A673 (cell line): ENCODE data around the gene WNT5A.

Experiments
- EZH2 ChIP-seq: fragments of 200-600 bp; sonication (generic); IDR thresholded peaks from 2 replicates; pipeline ENCODE4 v1.6.1; 2017; ENCODE audit warnings: borderline replicate concordance, low read depth, mild to moderate bottlenecking, mixed read lengths, antibody characterized with exemption, low read length; ENCODE audit not compliant: poor library complexity, severe bottlenecking
- TF ChIP-seq, protein P1 (sequence below): fragments of 300-800, 200-600 bp; sonication (generic); conservative IDR thresholded peaks from 2 replicates; pipeline ENCODE4 v1.5.1; 2017; ENCODE audit warnings: low read depth, mild to moderate bottlenecking, antibody characterized with exemption, low read length, moderate library complexity, mixed read lengths

DNA sequence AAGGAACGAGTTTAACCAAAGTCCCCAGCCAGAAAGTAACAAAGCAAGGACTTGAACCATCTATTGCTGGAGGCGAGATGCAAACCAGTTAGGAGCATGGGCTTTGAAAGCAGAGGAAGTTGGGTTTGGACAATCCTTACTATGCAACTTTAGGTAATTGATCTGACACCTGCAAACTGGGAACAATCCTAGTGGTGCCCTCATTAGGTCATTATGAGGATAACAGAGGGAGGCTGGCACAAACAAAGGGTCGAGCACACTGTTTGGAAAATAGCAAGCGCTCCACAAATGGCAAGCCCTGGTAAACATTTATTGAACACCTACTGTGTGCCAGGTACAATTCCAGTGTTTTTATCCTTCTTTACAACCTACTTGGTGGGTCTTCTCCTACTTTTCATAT lies 45.6 kb downstream of the WNT5A start:
- TF ChIP-seq, protein P1, sequence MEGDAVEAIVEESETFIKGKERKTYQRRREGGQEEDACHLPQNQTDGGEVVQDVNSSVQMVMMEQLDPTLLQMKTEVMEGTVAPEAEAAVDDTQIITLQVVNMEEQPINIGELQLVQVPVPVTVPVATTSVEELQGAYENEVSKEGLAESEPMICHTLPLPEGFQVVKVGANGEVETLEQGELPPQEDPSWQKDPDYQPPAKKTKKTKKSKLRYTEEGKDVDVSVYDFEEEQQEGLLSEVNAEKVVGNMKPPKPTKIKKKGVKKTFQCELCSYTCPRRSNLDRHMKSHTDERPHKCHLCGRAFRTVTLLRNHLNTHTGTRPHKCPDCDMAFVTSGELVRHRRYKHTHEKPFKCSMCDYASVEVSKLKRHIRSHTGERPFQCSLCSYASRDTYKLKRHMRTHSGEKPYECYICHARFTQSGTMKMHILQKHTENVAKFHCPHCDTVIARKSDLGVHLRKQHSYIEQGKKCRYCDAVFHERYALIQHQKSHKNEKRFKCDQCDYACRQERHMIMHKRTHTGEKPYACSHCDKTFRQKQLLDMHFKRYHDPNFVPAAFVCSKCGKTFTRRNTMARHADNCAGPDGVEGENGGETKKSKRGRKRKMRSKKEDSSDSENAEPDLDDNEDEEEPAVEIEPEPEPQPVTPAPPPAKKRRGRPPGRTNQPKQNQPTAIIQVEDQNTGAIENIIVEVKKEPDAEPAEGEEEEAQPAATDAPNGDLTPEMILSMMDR, result no peak
- TF ChIP-seq EZH2, result no peak
